ENCODE results near the gene APC2. TPM values are rescaled to one million over a fixed set of nuclear protein-coding genes. Genes with fewer than 3 reads are reported as not detected.
A peak's percentile ranks its signal among the peaks of the same experiment; 100 is the strongest.

APC2 gene
- total RNA-seq, 4 donors from 2014 or later = under 0.01 TPM; not detected in 3

- Histone ChIP-seq H3K27ac (peak overlapping the region in 1 of 4 donors; percentile 23), H3K36me3 (peaks cover 15 to 27% (median 19%) of the 10 kb centered on the region in 3 donors), H3K27me3 (peaks cover 26 to 52% (median 30%) of the 10 kb centered on the region in 4 donors), H3K4me3 (peak overlapping the region; percentile 14 to 54 (median 32)), H3K4me1 (peaks cover 26 to 61% (median 32%) of the 10 kb centered on the region in 3 donors), H3K9me3 (no peaks in the 10 kb centered on the region)
- no peak for TF ChIP-seq POLR2A (IDR thresholded peaks at IDR 0.05)
- TF ChIP-seq, protein P1, sequence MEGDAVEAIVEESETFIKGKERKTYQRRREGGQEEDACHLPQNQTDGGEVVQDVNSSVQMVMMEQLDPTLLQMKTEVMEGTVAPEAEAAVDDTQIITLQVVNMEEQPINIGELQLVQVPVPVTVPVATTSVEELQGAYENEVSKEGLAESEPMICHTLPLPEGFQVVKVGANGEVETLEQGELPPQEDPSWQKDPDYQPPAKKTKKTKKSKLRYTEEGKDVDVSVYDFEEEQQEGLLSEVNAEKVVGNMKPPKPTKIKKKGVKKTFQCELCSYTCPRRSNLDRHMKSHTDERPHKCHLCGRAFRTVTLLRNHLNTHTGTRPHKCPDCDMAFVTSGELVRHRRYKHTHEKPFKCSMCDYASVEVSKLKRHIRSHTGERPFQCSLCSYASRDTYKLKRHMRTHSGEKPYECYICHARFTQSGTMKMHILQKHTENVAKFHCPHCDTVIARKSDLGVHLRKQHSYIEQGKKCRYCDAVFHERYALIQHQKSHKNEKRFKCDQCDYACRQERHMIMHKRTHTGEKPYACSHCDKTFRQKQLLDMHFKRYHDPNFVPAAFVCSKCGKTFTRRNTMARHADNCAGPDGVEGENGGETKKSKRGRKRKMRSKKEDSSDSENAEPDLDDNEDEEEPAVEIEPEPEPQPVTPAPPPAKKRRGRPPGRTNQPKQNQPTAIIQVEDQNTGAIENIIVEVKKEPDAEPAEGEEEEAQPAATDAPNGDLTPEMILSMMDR (IDR thresholded peaks at IDR 0.05) = peak; percentile 73 to 95 (median 92)
- intact Hi-C loops (cut with DNase I) = no loop called here
- DNase-seq = no peak
- 1 to 3% methylated on average over 14 to 29 of the region's 70 CpGs for WGBS, 2 donors
Observed at GRCh38 chr19:1445185-1445931, 4.6 kb upstream of the APC2 start.

GRCh38 chr19:1445932-1446712, 3.8 kb upstream of the APC2 start:
- peak overlapping the region in 3 of 4 donors; percentile 26 to 54 (median 39) for H3K4me3 ChIP-seq
- intact Hi-C loops (cut with DNase I) = no loop called here
- no peaks in the 10 kb centered on the region for H3K9me3 ChIP-seq
- peaks cover 30 to 60% (median 37%) of the 10 kb centered on the region in 4 donors for H3K27me3 ChIP-seq
- H3K4me1 ChIP-seq = peaks cover 19 to 53% (median 25%) of the 10 kb centered on the region in 3 donors
- DNase-seq = no peak
- TF ChIP-seq, protein P1 (IDR thresholded peaks at IDR 0.05) = no peak
- TF ChIP-seq POLR2A (IDR thresholded peaks at IDR 0.05) = no peak
- 0% methylated on average over 1 of the region's 99 CpGs; no CpG with 5 or more reads in 1 of the 2 donors for WGBS, 2 donors
- H3K36me3 ChIP-seq = peaks cover 7 to 20% (median 11%) of the 10 kb centered on the region in 3 donors
- no peak overlapping the region for H3K27ac ChIP-seq

DNA sequence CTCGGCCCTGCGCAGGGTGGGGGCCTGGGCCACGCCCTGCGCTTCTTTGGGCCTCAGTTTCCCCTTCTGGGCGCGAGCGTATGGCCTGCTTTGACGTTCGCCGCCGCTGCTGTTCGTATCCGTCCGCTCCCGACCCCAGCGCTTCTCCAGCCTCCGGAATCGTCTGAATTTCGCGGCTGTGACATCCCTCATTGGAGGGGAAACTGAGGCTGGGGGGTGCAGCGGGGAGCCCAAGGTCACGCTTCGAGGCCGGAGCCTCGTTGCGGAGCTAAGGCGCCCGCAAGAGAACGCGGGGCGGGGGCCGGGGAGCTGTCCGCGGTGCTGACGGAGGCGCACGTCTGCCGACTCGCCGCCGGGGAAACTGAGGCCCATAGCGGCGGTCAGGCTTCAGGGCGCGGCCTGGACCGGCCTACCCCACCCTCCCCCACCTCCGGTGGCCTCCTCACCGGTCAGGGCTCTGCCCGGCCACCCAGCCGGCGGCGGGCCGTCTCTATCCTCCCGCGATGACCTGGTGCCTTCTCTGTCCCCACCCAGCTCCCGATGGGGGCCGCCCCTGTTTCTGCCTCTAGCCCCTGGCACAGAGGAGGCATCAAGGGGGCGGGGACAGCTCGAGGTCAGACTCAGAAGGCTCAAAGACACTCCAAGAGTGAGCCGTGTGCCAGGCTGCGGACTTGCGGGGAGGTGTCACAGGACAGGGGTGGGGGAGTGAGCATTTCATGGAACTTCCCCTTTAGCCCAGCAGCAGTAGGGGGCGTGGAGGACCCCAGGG, 3.0 kb upstream of the APC2 start:
- DNase-seq = no peak

DNA sequence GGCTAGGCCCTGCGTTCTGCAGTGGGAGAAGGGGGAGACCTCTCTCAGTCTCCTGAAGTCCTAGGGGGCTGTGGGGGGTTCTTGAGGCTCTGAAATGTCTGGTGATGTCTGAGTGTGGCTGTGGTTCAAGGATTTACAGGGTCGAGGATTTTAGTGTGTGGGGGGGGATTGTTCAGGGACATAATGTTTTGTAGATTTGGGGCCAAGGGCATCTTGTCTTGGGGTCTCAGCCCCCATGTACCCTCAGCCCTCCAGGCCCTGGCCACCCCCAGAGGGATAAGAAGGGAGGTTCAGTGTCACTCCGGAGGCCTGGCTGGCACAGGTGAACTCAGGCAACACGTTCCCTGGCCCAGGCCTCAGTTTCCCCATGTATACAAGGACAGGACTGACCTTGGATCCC, 2.4 kb upstream of the APC2 start:
- no peak for DNase-seq
- WGBS, 2 donors = 18% methylated on average over 1 of the region's 4 CpGs; no CpG with 5 or more reads in 1 of the 2 donors
- H3K27me3 ChIP-seq = peaks cover 42 to 74% (median 51%) of the 10 kb centered on the region in 4 donors
- no peak overlapping the region for H3K4me3 ChIP-seq
- TF ChIP-seq, protein P1 (IDR thresholded peaks at IDR 0.05) = no peak
- no peak for TF ChIP-seq POLR2A (IDR thresholded peaks at IDR 0.05)
- H3K27ac ChIP-seq = no peak overlapping the region
- peaks cover 18 to 49% (median 25%) of the 10 kb centered on the region in 3 donors for H3K4me1 ChIP-seq
- H3K9me3 ChIP-seq = no peaks in the 10 kb centered on the region
- peaks cover 0 to 6% (median 0%) of the 10 kb centered on the region in 3 donors for H3K36me3 ChIP-seq
- intact Hi-C loops (cut with DNase I) = no loop called here

More for the DNA sequence above, 3.0 kb upstream of the APC2 start:
- H3K36me3 ChIP-seq = peaks cover 0 to 12% (median 6%) of the 10 kb centered on the region in 3 donors
- WGBS, 2 donors = 0 to 26% methylated on average over 3 to 4 of the region's 63 CpGs
- peak overlapping the region in 2 of 4 donors; percentile 39 to 54 for H3K4me3 ChIP-seq
- no peaks in the 10 kb centered on the region for H3K9me3 ChIP-seq
- TF ChIP-seq, protein P1 (IDR thresholded peaks at IDR 0.05) = no peak
- intact Hi-C loops (cut with DNase I) = no loop called here
- peaks cover 18 to 48% (median 25%) of the 10 kb centered on the region in 3 donors for H3K4me1 ChIP-seq
- H3K27ac ChIP-seq = no peak overlapping the region
- H3K27me3 ChIP-seq = peaks cover 36 to 68% (median 45%) of the 10 kb centered on the region in 4 donors
